NCI-H2227 treated with DMSO at 0.1 percent for 48 hours (cell line): ENCODE measurements around the gene MAK.
"Not testable (repeated sequence)": the region's sequence is repeated elsewhere in the genome, so short reads cannot be mapped to it uniquely, and the experiment has no call there.

Experiments used
- DNase-seq: peaks from one replicate; lab custom pipeline; 2025; lab: John Stamatoyannopoulos, UW

MAK gene

GRCh38 chr6:10837995-10838793 is at the start of gene MAK:
MAK (minus strand) TSS chr6:10838539; CDS start chr6:10830648, 7,891 bp downstream.
- DNase-seq = peak; percentile 90

GRCh38 chr6:10886691-10887502 is 48.6 kb upstream of the MAK start, which contains the start of gene SYCP2L:
SYCP2L (plus strand) TSS chr6:10887052; CDS start chr6:10887127, 75 bp downstream.
- DNase-seq = peak; percentile 79

GRCh38 chr6:10886365-10886690 is 48.0 kb upstream of the MAK start:
- DNase-seq = not testable (repeated sequence)

- DNase-seq = no peak
These were observed 46.1 kb upstream of the MAK start for GRCh38 chr6:10884245-10884972.

GRCh38 chr6:10883312-10884244 is 45.2 kb upstream of the MAK start:
- no peak for DNase-seq

- no peak for DNase-seq
These were observed 44.4 kb upstream of the MAK start for GRCh38 chr6:10882657-10883171.

- DNase-seq = not testable (repeated sequence)
These were observed 43.9 kb upstream of the MAK start for GRCh38 chr6:10882253-10882630.

GRCh38 chr6:10880366-10880765 is 42.0 kb upstream of the MAK start:
- no peak for DNase-seq

- no peak for DNase-seq
These were observed 39.5 kb upstream of the MAK start for GRCh38 chr6:10877871-10878270.

- no peak for DNase-seq
These were observed 38.7 kb upstream of the MAK start for GRCh38 chr6:10877012-10877411.

- DNase-seq = no peak
These were observed 36.7 kb upstream of the MAK start for GRCh38 chr6:10875026-10875425.

GRCh38 chr6:10874207-10874606 is 35.9 kb upstream of the MAK start:
- DNase-seq = no peak

- DNase-seq = no peak
These were observed 35.0 kb upstream of the MAK start for GRCh38 chr6:10873374-10873773.

- DNase-seq = no peak
These were observed 29.6 kb upstream of the MAK start for GRCh38 chr6:10867952-10868351.

GRCh38 chr6:10866709-10867108 is 28.4 kb upstream of the MAK start:
- not testable (repeated sequence) for DNase-seq

GRCh38 chr6:10863031-10863430 is 24.7 kb upstream of the MAK start:
- not testable (repeated sequence) for DNase-seq

GRCh38 chr6:10862361-10862760 is 24.0 kb upstream of the MAK start:
- DNase-seq = no peak

- DNase-seq = no peak
These were observed 22.7 kb upstream of the MAK start for GRCh38 chr6:10861086-10861485.

- no peak for DNase-seq
These were observed 18.9 kb upstream of the MAK start for GRCh38 chr6:10857259-10857658.

- no peak for DNase-seq
These were observed 16.7 kb upstream of the MAK start for GRCh38 chr6:10854922-10855632.
